ENCODE data around the gene DOCK4. TPM values are rescaled to one million over a fixed set of nuclear protein-coding genes. Genes with fewer than 3 reads are reported as not detected.

DOCK4 gene
- total and polyA plus RNA-seq, 2 donors from 2014 or later = 3.2 to 38.9 TPM

GRCh38 chr7:112232212-112232978, 26.2 kb upstream of the DOCK4 start:
- Histone ChIP-seq H3K4me1 (ENCODE audit: control insufficient read depth in 2 of 3, insufficient read depth in 2 of 3, low read depth in 1 of 3, low read length in 3 of 3) (no peaks in the 10 kb centered on the region), H3K9ac (ENCODE audit: low read length in 3 of 3) (no peak overlapping the region), H3K27ac (ENCODE audit: low read depth in 2 of 2, low read length in 2 of 2) (no peak overlapping the region), H3K27me3 (ENCODE audit: control insufficient read depth, insufficient read depth, low read length) (no peaks in the 10 kb centered on the region), H3K4me3 (ENCODE audit: low read length in 3 of 3) (no peak overlapping the region), H3K36me3 (ENCODE audit: control insufficient read depth in 2 of 3, insufficient read depth in 3 of 3, low read length in 3 of 3) (peaks cover 0 to 2% (median 0%) of the 10 kb centered on the region in 3 donors), H3K9me3 (ENCODE audit: control insufficient read depth in 2 of 3, insufficient read depth in 1 of 3, low read length in 3 of 3) (no peaks in the 10 kb centered on the region)
- TF ChIP-seq, protein P1, sequence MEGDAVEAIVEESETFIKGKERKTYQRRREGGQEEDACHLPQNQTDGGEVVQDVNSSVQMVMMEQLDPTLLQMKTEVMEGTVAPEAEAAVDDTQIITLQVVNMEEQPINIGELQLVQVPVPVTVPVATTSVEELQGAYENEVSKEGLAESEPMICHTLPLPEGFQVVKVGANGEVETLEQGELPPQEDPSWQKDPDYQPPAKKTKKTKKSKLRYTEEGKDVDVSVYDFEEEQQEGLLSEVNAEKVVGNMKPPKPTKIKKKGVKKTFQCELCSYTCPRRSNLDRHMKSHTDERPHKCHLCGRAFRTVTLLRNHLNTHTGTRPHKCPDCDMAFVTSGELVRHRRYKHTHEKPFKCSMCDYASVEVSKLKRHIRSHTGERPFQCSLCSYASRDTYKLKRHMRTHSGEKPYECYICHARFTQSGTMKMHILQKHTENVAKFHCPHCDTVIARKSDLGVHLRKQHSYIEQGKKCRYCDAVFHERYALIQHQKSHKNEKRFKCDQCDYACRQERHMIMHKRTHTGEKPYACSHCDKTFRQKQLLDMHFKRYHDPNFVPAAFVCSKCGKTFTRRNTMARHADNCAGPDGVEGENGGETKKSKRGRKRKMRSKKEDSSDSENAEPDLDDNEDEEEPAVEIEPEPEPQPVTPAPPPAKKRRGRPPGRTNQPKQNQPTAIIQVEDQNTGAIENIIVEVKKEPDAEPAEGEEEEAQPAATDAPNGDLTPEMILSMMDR (IDR thresholded peaks at IDR 0.05; ENCODE audit: borderline replicate concordance, extremely low read depth, insufficient read depth) = no peak
- DNase-seq = no peak
- intact Hi-C loops (cut with DNase I) = no loop called here
- no peak for FAIRE-seq

- H3K27ac ChIP-seq (ENCODE audit: low read depth in 2 of 2, low read length in 2 of 2) = no peak overlapping the region
- no peaks in the 10 kb centered on the region for H3K36me3 ChIP-seq (ENCODE audit: control insufficient read depth in 2 of 3, insufficient read depth in 3 of 3, low read length in 3 of 3)
- no peak overlapping the region for H3K9ac ChIP-seq (ENCODE audit: low read length in 3 of 3)
- no peaks in the 10 kb centered on the region for H3K4me1 ChIP-seq (ENCODE audit: control insufficient read depth in 2 of 3, insufficient read depth in 2 of 3, low read depth in 1 of 3, low read length in 3 of 3)
- FAIRE-seq (no peak), DNase-seq (no peak)
- no peaks in the 10 kb centered on the region for H3K27me3 ChIP-seq (ENCODE audit: control insufficient read depth, insufficient read depth, low read length)
- intact Hi-C loops (cut with DNase I) = no loop called here
- no peak overlapping the region for H3K4me3 ChIP-seq (ENCODE audit: low read length in 3 of 3)
- TF ChIP-seq, protein P1 (IDR thresholded peaks at IDR 0.05; ENCODE audit: borderline replicate concordance, extremely low read depth, insufficient read depth) = no peak
- H3K9me3 ChIP-seq (ENCODE audit: control insufficient read depth in 2 of 3, insufficient read depth in 1 of 3, low read length in 3 of 3) = no peaks in the 10 kb centered on the region
Observed at GRCh38 chr7:112228632-112229031, 22.4 kb upstream of the DOCK4 start.

- Histone ChIP-seq H3K4me3 (ENCODE audit: low read length in 3 of 3) (no peak overlapping the region), H3K9me3 (ENCODE audit: control insufficient read depth in 2 of 3, insufficient read depth in 1 of 3, low read length in 3 of 3) (no peaks in the 10 kb centered on the region), H3K27me3 (ENCODE audit: control insufficient read depth, insufficient read depth, low read length) (no peaks in the 10 kb centered on the region), H3K36me3 (ENCODE audit: control insufficient read depth in 2 of 3, insufficient read depth in 3 of 3, low read length in 3 of 3) (no peaks in the 10 kb centered on the region), H3K9ac (ENCODE audit: low read length in 3 of 3) (no peak overlapping the region), H3K4me1 (ENCODE audit: control insufficient read depth in 2 of 3, insufficient read depth in 2 of 3, low read depth in 1 of 3, low read length in 3 of 3) (peaks cover 0 to 3% (median 0%) of the 10 kb centered on the region in 3 donors), H3K27ac (ENCODE audit: low read depth in 2 of 2, low read length in 2 of 2) (no peak overlapping the region)
- DNase-seq (no peak), FAIRE-seq (no peak)
- intact Hi-C loops (cut with DNase I) = no loop called here
- TF ChIP-seq, protein P1 (IDR thresholded peaks at IDR 0.05; ENCODE audit: borderline replicate concordance, extremely low read depth, insufficient read depth) = no peak
Observed at GRCh38 chr7:112226701-112227276, 20.6 kb upstream of the DOCK4 start.

Measured in kidney (tissue), 14 donors.